ENCODE results near the gene FYB1.
A peak's percentile ranks its signal among the peaks of the same experiment; 100 is the strongest.
"Not testable (repeated sequence)": the region's sequence is repeated elsewhere in the genome, so short reads cannot be mapped to it uniquely, and the experiment has no call there.

Gene FYB1

DNA sequence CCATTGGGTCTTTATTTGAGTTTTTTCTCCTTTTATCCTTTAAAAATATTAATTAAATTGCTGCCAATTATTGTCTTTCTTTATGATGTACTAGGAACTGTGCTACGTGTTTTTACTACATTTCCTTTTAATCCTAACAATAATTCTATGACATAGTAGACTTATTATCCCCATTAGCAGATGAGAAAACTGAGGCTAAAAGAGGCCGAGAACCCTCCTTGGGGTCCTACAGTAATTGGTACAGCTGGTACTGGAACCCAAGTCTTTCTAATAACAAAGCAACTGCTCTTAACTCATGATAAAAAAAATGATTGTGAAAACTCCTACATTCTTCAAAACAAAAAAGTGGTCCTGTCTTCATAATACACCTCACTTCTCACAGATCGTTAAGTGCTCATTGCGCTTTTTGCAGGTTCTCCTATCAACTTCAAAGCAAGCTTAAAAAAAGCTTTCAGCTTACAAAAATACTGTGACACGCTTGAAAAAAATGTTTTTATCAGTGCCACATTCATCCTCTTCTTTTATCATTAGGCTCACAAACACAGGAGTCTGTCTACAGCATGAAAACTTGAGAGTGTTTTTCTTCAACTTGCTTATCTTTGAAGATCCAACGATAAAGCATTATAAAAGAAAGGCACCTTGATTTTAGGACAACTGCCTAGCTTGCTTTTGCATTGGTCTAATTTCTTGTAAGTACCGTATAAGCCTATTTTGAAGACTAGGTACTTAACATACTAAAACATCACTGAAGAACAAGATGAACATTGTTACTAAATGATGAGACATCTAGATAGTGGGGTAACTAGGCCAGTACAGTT, 32.4 kb downstream of the FYB1 start:
- DNase-seq: no peak

DNA sequence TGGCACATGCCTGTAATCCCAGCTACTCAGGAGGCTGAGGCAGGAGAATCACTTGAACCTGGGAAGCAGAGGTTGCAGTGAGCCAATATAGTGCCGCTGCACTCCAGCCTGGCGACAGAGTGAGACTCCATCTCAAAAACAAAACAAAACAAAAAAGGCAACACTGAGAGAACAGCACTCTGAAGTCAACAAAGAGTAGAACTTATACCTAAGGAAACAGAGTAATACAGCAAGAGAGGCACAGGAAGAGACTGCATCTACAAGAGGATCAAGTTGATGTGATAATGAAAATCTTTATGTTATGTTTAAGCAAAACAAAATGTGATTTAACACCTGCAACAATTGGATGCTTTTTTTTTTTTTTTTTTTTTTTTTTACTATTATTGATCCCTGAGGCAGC, 33.1 kb downstream of the FYB1 start:
- no peak for DNase-seq

DNA sequence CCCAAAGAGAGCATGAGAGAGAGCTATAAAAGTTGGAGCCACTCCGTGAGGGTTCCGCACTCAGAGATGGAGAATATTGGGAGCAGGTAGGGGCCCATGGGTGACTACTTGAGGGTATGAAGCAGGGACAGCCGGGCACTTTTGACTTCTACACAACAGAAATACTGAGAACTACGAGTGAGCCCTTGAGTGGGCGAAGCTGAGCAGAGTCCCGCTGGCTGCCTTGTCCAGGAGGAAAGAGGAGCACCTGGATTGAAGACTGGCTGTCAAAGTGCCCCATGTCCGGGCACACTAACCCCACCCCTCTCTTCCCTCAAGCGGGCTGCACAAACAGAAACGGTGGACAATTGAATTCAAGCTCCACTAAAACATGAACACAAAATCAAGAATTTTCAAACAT, 33.6 kb downstream of the FYB1 start:
- no peak for DNase-seq

DNA sequence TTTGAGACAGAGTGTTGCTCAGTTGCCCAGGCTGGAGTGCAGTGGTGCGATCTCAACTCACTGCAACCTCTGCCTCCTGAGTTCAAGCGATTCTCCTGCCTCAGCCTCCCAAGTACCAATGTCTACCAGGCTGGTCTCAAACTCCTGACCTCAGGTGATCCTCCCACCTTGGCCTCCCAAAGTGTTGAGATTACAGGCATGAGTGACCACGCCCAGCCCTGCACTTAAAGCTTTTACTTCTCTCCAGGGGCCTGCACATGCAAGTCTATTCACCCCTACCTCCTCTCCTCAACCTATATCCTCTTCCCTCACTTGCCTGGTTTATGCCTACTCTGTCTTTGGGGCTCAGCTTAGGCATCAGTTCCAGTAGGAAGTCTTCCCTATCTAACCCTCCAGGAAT, 39.8 kb downstream of the FYB1 start:
- DNase-seq: not testable (repeated sequence)

DNA sequence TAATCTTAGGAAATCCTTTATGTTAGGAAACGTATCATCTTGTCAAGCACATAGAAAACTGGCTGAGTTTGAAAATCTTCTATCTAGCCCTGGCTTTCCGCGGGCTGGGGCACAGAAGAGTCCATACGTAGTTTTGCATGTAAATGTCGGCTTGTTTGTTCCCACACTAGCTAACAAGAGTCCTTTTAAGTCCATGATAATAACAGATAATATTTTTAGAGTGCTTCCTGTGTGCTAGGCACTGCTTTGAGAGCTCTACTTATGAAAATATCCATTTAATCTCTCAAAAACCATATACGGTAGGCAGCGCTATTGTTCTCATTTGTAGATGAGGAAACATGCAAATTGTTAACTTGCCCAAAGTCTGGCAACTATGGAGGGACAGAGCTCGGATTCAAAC, 40.5 kb downstream of the FYB1 start:
- no peak for DNase-seq

DNA sequence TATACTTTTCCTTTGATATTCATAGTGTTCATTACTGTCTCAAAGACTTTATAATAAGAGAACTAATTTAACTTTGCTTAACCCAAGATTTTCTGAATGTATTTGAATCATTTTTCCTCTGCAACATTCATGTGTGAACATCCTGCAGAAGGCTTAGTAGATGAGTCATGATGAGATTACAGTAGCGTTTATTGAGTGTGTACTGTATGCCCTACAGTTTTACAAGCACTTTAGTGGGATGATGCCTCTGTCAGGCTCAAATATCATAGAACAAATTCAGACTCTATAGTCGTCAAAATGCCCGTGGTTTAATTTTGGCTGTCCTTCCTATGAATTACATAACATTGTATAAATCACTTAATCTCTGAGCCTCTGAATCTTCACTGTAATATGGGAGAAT, 41.2 kb downstream of the FYB1 start:
- DNase-seq: no peak

DNA sequence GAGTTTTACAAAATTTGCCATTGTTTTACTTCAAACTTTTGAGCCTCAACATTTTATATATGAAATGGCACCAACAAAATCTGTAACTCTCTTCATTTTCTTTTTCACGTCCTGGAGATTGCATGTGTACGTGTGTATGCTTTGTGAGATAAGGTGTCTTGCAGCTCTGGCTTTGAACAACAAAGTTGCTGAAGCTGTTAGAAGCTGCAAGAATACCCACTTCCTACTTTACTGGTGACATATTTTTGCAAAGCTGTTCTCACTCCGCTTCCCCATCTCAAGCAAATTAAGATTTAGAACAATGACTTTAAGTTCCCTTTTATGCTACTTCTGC, 41.8 kb downstream of the FYB1 start:
- no peak for DNase-seq

DNA sequence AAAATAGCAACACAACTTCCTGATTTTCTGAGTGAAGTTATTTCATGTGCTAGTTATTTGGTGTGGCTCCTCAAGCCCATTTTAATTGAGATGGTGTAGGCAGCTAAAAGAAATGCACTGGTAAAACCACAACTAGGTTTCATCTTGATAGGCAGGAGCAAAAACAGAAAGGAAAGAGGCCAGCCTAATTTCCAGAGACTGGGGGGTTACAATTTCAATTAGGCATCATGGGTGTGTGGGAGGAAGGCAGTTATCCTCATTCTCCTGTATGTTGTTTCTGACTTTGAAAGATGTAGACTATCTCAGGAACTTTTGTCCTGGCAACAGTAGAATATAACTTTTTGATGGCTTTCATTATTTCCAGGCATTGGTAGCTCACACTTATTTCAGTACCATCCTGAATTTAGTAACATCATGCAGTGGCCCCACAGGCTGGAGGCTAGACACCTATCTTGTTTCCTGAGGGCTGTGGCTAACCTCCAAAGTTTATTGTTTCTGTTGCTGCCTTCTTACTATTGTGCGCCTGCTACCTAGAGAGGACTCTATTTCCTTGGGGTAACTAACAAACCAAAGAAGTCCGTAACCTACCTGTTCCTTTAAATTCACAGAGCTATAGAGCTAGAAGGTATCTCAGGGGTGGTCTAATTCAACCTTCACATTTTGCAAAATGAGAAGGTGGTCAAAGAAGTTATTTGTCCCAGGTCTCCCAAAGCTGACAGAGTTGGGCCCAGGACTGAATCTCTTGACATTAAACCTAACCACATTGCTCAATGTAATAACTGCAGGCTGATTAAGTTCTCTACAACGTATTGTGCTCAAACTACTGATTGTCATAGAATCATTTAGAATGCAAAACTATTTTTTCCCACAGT, 42.4 kb downstream of the FYB1 start:
- DNase-seq: no peak

DNA sequence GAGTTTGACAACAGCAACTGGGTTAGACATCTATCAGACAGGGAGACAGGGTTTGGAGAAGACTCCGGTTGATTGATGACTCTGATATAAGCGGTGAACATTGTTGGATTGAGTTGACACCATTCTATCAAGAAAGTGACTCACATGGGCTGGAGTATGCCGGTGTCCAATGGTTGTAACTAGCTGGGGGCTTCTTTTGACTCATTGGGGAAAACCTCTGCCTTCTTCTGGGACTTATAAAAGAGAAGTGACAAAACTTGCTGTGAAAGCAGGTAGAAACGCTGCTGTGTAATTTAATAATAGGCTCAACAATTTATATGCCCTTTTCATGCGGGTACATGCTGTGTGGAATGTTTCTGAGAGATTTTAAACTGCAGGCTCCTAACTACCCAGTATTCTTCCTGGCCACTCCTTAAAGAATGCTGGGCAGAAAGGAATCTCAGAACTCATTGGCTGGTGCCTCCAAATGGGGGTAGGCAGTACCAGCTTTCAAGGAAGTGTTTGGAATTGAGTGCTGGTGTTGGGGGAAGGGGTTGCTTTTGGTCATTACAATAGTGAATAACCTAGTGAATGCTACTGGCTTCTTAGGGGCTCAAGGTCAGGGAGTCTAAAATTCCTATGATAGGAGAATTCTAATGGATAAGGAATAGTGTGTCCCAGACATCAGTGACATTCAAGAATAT, 43.9 kb downstream of the FYB1 start:
- DNase-seq: no peak

DNA sequence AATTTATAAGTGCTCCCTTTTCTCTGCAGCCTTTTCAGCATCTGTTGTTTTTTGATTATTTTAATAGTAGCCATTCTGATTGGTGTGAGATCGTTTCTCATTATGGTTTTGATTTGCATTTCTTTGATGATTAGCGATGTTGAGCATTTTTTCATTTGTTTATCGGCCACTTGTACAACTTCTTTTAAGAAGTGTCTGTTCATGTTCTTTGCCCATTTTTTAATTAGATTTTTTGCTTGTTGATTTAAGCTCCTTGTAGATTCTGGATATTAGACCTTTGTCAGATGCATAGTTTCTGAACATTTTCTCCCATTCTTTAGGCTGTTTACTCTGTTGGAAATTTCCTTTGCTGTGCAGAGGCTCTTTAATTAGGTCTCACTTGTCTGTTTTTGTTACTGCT, 46.3 kb downstream of the FYB1 start:
- no peak for DNase-seq

DNA sequence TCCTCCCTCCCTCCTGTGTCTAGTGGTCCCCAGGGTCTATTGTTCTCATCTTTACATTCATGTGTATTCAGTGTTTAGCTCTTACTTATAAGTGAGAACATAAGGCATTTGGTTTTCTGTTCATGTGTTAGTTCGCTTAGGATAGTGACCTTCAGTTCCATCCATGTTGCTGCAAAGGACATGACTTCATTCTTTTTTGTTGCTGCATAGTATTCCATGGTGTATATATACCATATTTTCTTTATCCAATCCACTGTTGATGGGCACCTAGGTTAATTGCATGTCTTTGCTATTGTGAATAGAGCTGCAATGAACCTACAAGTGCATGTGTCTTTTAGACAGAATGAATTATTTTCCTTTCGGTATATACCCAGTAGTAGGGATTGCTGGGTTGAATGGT, 46.8 kb downstream of the FYB1 start:
- no peak for DNase-seq

DNA sequence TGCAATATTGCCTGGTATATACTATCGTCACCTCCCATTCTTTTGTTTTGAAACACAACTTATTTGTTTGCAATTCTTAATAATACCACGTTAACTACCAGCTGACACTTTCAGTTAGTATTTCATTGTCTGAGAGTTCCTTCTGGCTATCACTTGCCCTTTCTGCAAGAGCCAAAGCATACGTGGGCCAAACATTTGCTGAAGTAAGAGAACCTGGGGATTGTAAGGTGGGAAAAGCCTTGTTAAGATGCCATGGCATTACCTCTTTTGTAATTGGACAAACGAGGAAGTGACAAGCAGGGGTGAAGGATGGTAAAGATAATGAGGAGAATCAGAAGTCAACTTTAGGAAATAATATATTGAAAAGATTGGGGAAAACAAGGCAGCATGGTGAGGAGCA, 47.7 kb downstream of the FYB1 start:
- DNase-seq: no peak

DNA sequence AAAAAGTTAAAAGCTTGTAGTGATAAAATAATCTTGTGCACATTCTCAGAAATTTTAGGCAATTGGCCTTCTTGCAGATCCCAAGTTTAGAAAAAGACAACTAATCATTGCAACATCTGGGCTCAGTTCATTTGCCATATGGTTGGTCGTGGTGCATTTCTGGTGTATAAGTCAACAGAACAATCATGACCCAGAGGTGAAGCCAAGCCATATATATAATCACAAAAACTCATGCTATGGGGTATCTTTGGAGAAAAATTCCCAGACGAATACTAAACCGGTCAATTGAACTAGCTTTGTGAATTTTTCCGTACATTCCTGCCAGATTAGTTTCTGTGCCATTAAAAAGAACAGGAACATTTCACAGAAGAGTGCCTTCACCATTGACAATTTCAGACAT, 50.3 kb downstream of the FYB1 start:
- no peak for DNase-seq

DNA sequence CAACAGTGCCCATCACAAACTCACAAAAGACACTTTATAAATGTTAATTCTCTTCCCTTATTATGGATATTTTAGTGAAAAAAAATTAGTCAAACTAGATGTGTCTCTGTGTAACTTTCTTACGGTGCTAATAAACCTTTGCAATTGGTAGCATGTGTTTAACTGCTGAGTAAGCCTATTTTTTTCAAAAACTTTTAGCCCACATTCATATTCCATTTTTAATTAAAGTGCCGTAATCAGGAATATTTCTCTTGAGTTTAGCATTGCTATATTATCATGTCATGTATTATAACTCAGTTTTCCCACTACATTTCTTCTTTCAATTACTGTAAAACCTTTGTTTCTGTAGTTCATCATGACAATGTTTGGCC, 51.4 kb downstream of the FYB1 start:
- DNase-seq: no peak

DNA sequence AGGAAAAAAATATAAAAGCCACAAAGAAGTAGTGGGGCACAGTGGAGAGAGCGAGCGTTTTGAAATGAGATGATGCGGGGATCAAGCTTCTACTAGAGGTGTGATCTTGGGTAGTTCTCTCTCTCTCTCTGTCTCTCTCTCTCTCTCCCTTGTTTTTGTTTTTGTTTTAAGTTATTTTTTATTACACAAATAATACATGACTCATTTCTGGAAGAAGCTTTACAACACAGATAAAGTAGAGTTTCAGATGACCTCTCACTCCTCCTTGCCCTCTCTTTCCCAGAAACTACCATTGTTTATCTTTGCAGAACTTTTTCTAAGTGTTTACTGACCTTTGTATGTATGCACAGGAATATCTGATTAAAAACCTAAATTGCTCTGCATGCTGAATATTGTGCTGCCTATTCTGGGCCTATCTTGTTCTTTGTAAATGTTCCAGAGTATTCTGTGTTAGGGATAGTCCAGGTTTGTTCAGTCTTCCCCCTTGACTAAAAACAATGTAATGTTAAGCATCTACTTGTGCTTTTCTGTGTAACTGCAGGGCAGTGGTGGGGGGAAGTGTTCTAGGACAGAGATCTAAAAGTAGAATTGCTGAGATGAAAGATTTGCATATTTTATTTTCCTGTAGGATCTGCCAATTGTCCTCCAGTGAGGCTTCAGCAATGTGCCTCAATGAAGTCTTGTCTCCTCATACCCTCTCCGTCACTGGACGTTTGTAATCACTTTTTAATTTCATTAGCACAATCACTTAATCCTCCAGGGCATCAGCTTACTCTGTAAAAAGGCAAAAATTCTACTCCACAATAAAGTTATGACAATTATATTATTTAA, 52.0 kb downstream of the FYB1 start:
- no peak for DNase-seq

DNA sequence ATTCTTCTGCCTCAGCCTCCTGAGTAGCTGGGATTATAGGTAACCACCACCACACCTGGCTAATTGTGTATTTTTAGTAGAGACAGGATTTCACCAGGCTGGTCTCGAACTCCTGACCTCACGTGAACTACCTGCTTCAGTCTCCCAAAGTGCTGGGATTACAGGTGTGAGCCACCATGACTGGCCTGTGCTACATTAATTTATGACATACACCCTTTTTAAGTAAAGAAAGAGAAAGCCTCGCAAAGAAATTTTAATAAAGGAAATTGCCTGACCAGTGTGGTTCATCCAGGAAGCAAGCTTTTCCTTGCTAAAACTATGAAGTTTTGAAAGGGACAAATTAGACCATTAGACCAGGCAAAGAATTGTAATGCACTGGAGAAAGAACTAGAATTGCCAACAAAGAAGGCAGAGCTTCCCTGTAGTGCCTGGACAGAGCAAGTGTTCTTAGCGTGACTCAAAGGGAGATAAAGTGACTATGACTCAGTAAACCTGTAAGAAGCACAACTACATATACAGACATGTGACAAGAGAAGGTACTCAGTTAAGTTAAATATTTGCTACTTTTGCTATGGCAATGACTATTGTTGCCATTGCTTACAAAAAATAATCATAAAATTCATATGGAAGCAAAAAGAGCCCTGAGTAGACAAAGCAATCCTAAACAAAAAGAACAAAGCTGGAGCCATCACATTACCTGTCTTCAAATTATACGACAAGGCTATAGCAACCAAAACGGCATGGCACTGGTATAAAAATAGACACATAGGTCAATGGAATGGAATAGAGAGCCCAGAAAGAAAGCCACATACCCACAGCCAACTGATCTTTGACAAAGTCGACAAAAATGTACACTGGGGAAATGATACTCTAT, 54.6 kb downstream of the FYB1 start:
- no peak for DNase-seq

DNA sequence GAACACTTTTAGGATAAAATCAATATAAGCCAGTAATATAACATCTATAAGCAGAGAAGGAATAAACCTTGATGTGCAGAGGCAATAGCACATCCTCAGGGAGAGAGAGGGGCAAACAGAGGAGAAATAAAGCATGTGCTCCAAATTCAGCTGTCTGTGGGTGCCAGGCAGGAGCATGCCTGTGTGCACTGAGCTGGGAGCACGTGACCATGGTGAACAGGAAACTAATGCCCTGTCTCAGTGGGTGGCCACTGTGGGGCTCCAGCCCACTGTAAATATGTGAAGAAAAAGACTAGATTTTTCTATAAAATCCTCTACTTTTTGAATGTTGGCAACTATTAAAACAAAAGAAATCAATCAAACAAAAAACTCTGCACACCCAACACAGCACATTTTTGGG, 55.3 kb downstream of the FYB1 start:
- DNase-seq: peak; percentile 38

DNA sequence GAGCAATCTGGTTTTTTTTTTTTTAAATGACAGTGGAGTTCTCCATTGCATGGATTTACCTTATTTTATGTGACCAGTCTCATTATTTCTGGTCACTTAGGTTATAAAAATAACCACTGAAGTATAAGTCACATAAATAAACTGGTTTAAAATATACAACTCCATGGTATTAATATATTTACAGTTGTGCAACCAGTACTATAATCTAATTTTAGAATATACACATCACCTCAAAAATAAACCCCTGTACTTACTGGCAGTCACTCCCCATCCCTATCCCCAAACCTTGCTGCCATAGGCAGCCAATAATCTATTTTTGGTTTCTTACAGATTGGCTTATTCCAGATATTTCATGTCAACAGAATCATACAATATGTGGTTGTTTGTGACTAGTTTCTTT, 57.8 kb downstream of the FYB1 start:
- DNase-seq: no peak

DNA sequence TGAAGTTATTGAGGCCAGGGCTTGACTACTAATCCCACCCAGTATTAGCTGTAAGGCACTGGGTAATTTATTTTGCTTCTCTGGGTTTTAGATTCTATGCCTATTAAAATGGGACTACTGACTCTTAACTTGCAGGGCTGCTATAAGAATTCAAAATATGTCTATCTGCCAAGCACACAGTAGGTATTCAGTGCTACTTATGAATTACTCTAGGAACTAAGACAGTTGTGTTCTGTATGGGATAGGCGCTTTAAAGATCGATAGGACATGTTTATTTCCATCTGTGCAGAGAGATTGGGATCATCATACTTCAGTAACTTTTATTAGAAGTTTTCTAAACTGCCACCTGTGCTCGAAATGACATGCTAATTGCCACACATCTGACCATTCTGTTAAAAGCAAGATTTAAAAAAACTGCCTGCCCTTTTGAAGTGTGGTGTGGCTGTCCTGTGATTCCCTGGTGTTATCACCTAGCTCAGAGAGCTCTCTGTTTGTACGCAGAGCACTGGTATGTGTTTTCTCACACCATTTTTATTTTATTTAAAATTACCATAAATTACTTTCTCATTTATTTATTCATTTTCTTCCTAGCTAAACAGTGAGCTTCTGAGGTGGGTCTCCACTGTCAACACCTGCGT, 58.7 kb downstream of the FYB1 start:
- no peak for DNase-seq

DNA sequence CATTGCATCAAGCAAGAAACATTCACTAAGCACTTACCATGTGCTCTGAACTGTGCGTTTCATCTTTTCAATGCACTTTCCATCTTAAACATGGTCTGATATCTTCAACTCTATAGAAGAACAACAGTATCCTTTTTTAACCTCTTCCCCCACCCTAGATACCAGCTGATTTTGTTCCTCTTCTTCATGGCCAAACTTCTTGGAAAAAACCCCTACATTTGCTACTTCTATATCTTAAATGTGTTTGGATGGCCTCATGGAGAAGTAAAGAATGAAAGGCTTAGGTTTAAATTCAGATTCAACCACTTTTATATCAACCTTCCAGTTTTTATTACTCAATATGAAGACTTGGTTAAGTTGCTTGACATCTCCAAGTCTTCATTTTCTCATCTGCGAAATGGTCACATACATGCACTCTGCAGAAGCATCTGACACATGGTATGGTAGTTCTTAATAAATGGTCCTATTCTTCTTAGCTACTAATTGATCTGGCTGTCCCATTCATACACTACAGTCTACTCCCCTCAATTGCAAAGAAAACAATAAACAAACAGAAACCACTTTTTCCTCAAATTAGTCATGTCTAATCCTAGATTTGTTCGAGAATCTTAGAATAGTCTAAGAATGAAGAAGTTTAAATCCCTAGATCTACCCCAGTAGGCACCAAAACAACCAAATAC, 59.4 kb downstream of the FYB1 start:
- DNase-seq: no peak

DNA sequence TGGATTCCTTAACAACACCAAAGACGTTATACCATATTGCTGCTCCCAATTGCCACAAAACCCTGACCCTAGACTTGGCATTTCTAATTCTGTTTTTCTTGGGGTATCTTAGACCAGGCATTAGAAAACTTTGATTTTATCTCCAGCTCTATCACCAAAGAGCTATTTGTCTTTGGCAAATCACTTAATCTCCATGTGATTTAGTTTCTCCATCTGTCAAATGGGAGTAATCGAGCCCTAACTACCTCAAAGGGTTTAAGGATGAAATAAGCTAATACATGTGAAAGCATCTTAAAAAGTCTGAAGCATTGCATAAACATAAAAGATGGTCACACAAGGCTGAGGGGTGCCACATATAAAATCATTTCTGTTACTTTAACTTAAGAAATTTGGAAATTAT, 60.6 kb downstream of the FYB1 start:
- DNase-seq: no peak
